PC-9 (cell line): ENCODE measurements around the gene PLPP6. TPM values are rescaled to one million over a fixed set of nuclear protein-coding genes. Genes with fewer than 3 reads are reported as not detected.

Source experiments
- BruUV-seq: library from RNA; stranded (reverse); fragments of 400-500 nt; replicated peaks from 2 replicates; lab custom pipeline; 2021; lab: Mats Ljungman, UMichigan
- CTCF ChIA-PET: fragments of 300-600 bp; sonication (Branson Sonifier 250); formaldehyde crosslinking; loops from one replicate; lab custom pipeline; 2022; ENCODE audit warnings: antibody characterized with exemption; lab: Charles Lee
- POLR2A ChIA-PET: fragments of 300-600 bp; sonication (Branson Sonifier 250); formaldehyde crosslinking; loops from one replicate; lab custom pipeline; 2022; ENCODE audit warnings: antibody characterized with exemption; ENCODE audit not compliant: unreplicated experiment; lab: Charles Lee
- DNase-seq, 2 experiments: peaks; one replicate each; pipeline versions ENCODE4 v3.0.0 to v3.0.0-alpha.2; 2015 to 2022; ENCODE audit warnings: mixed read lengths in 1 of 2
- H2AFZ ChIP-seq: fragments of 200-600 bp; sonication (generic); 2 replicates; pipeline ENCODE4 v1.8.1; 2017; ENCODE audit warnings: antibody characterized with exemption
- H3F3A ChIP-seq: fragments of 200-600 bp; sonication (generic); 2 replicates; pipeline ENCODE4 v1.8.1; 2017; ENCODE audit warnings: antibody characterized with exemption, mild to moderate bottlenecking, low read depth; ENCODE audit not compliant: insufficient read depth
- H3K27ac ChIP-seq: fragments of 200-600 bp; sonication (generic); 2 replicates; pipeline ENCODE4 v1.6.1; 2016; ENCODE audit warnings: mixed run types
- H3K27me3 ChIP-seq: fragments of 200-600 bp; sonication (generic); 2 replicates; pipeline ENCODE4 v1.6.1; 2016; ENCODE audit warnings: low read depth, mixed run types; ENCODE audit not compliant: insufficient read depth
- H3K36me3 ChIP-seq: fragments of 200-600 bp; sonication (generic); 2 replicates; pipeline ENCODE4 v1.6.1; 2016; ENCODE audit warnings: low read depth, mixed run types
- H3K4me1 ChIP-seq: fragments of 200-600 bp; sonication (generic); replicated peaks from 2 replicates; pipeline ENCODE4 v1.6.1; 2016; ENCODE audit warnings: mixed run types; ENCODE audit not compliant: insufficient read depth
- H3K4me2 ChIP-seq: fragments of 200-600 bp; sonication (generic); 2 replicates; pipeline ENCODE4 v1.6.1; 2017; ENCODE audit warnings: mixed run types
- H3K4me3 ChIP-seq: fragments of 200-600 bp; sonication (generic); 2 replicates; pipeline ENCODE4 v1.6.1; 2016; ENCODE audit warnings: mixed run types
- H3K79me2 ChIP-seq: fragments of 200-600 bp; sonication (generic); 2 replicates; pipeline ENCODE4 v1.6.1; 2017; ENCODE audit warnings: low read depth, mixed run types
- H3K9me2 ChIP-seq: fragments of 200-600 bp; sonication (generic); 2 replicates; pipeline ENCODE4 v1.8.1; 2017; ENCODE audit warnings: mild to moderate bottlenecking; ENCODE audit not compliant: insufficient read depth
- H3K9me3 ChIP-seq: fragments of 200-600 bp; sonication (generic); 2 replicates; pipeline ENCODE4 v1.8.1; 2016; ENCODE audit warnings: low read depth; ENCODE audit not compliant: insufficient read depth
- H4K20me1 ChIP-seq: fragments of 200-600 bp; sonication (generic); 2 replicates; pipeline ENCODE4 v1.8.1; 2017; ENCODE audit not compliant: insufficient read depth
- CTCF ChIP-seq: fragments of 200-600 bp; sonication (generic); conservative IDR thresholded peaks from 2 replicates; pipeline ENCODE4 v1.6.1; 2017; ENCODE audit warnings: mixed run types, antibody characterized with exemption, mild to moderate bottlenecking, moderate library complexity
- EZH2 ChIP-seq: fragments of 200-600 bp; sonication (generic); IDR thresholded peaks from 2 replicates; pipeline ENCODE4 v1.8.0; 2017; ENCODE audit warnings: antibody characterized with exemption, low read depth
- intact Hi-C: fragments of 100-400 bp; cut with micrococcal nuclease; formaldehyde crosslinking; loops from one replicate; pipeline ENCODE4 v1.10.0; 2022; ENCODE audit not compliant: unreplicated experiment
- total RNA-seq: library from RNA; stranded (reverse); gene quantifications from 2 replicates; pipeline ENCODE4 v1.2.3, GENCODE V29; 2021

The PLPP6 gene
- total RNA-seq, 1 experiment from 2014 or later: 5.9 TPM

GRCh38 chr9:4668604-4669003, 6.5 kb downstream of the PLPP6 start:
- no peak overlapping the region for H3K4me2 ChIP-seq
- no peak overlapping the region for H3K4me3 ChIP-seq
- no TSS peak for BruUV-seq
- no peaks in the 10 kb centered on the region for H3K36me3 ChIP-seq
- DNase-seq: no peak
- no peaks in the 10 kb centered on the region for H4K20me1 ChIP-seq
- intact Hi-C loops: no loop called here
- H3K4me1 ChIP-seq: peaks cover 24% of the 10 kb centered on the region
- no peaks in the 10 kb centered on the region for H3F3A ChIP-seq
- no peaks in the 10 kb centered on the region for H3K9me2 ChIP-seq
- TF ChIP-seq CTCF (no peak), EZH2 (no peak)
- peaks cover 13% of the 10 kb centered on the region; the same call in 1 of the 2 replicates for H3K79me2 ChIP-seq
- no peak overlapping the region for H2AFZ ChIP-seq
- no peaks in the 10 kb centered on the region for H3K9me3 ChIP-seq
- H3K27me3 ChIP-seq: no peaks in the 10 kb centered on the region
- CTCF ChIA-PET: no interaction called here
- H3K27ac ChIP-seq: no peak overlapping the region
- POLR2A ChIA-PET: no interaction called here

- BruUV-seq: no TSS peak
- no peak overlapping the region for H3K27ac ChIP-seq
- no peak overlapping the region for H3K4me3 ChIP-seq
- no peak overlapping the region for H3K4me2 ChIP-seq
- intact Hi-C loops: no loop called here
- H2AFZ ChIP-seq: no peak overlapping the region
- peaks cover 11% of the 10 kb centered on the region for H3K4me1 ChIP-seq
- POLR2A ChIA-PET: no interaction called here
- no peak for DNase-seq
- H3F3A ChIP-seq: no peaks in the 10 kb centered on the region
- H3K27me3 ChIP-seq: no peaks in the 10 kb centered on the region
- CTCF ChIA-PET: no interaction called here
- no peaks in the 10 kb centered on the region for H3K9me2 ChIP-seq
- no peaks in the 10 kb centered on the region for H3K9me3 ChIP-seq
- no peaks in the 10 kb centered on the region for H4K20me1 ChIP-seq
- no peaks in the 10 kb centered on the region for H3K36me3 ChIP-seq
- H3K79me2 ChIP-seq: no peaks in the 10 kb centered on the region
- TF ChIP-seq EZH2: no peak
- no peak for TF ChIP-seq CTCF
Measured at GRCh38 chr9:4669890-4670289, 7.8 kb downstream of the PLPP6 start.

GRCh38 chr9:4670591-4670990, 8.5 kb downstream of the PLPP6 start:
- H3K79me2 ChIP-seq: no peaks in the 10 kb centered on the region
- ChIA-PET CTCF (no interaction called here), POLR2A (no interaction called here)
- H3K27ac ChIP-seq: no peak overlapping the region
- no peaks in the 10 kb centered on the region for H3K9me2 ChIP-seq
- BruUV-seq: no TSS peak
- H3K4me3 ChIP-seq: no peak overlapping the region
- no peaks in the 10 kb centered on the region for H4K20me1 ChIP-seq
- TF ChIP-seq CTCF: no peak
- no peak for TF ChIP-seq EZH2
- no peaks in the 10 kb centered on the region for H3K27me3 ChIP-seq
- no peaks in the 10 kb centered on the region for H3K36me3 ChIP-seq
- H2AFZ ChIP-seq: no peak overlapping the region
- no peak overlapping the region for H3K4me2 ChIP-seq
- H3K9me3 ChIP-seq: no peaks in the 10 kb centered on the region
- no peaks in the 10 kb centered on the region for H3F3A ChIP-seq
- intact Hi-C loops: no loop called here
- peaks cover 4% of the 10 kb centered on the region; the same call in 1 of the 2 replicates for H3K4me1 ChIP-seq
- DNase-seq: no peak
